ENCODE results near the gene ATF1.

Gene ATF1

GRCh38 chr12:50763639-50764285, at the start of gene ATF1:
ATF1 (plus strand) TSS chr12:50764101; CDS start chr12:50780146, 16,045 bp downstream.
- peaks cover 10% of the 10 kb centered on the region for H3K36me3 Mint-ChIP-seq (ENCODE audit: low read depth)
- peak within 1 kb of the TSS; percentile 82 to 99 (median 88) for H3K4me3 Mint-ChIP-seq
- no peak for TF ChIP-seq CTCF (IDR thresholded peaks at IDR 0.05; ENCODE audit: unreplicated experiment in 3 of 3)
- peaks cover 30% of the 10 kb centered on the region for H3K4me1 Mint-ChIP-seq
- H3K27me3 Mint-ChIP-seq (ENCODE audit: low read depth), result no peaks in the 10 kb centered on the region
- H3K27ac Mint-ChIP-seq, result peak within 1 kb of the TSS; percentile 99 to 100 (median 99)
- no peaks in the 10 kb centered on the region for H3K9me3 Mint-ChIP-seq

GRCh38 chr12:50715174-50715573, 48.7 kb upstream of the ATF1 start:
- Mint-ChIP-seq H3K27ac (peak overlapping the region in 2 of 3 experiments; percentile 6 to 20), H3K27me3 (ENCODE audit: low read depth) (no peaks in the 10 kb centered on the region), H3K4me1 (no peaks in the 10 kb centered on the region), H3K4me3 (no peak overlapping the region), H3K36me3 (ENCODE audit: low read depth) (peaks cover 53% of the 10 kb centered on the region), H3K9me3 (no peaks in the 10 kb centered on the region)
- no peak for TF ChIP-seq CTCF (IDR thresholded peaks at IDR 0.05; ENCODE audit: unreplicated experiment in 3 of 3)

- TF ChIP-seq CTCF (IDR thresholded peaks at IDR 0.05; ENCODE audit: unreplicated experiment in 3 of 3), result no peak
- Mint-ChIP-seq H3K36me3 (ENCODE audit: low read depth) (peaks cover 67% of the 10 kb centered on the region), H3K4me3 (no peak overlapping the region), H3K27me3 (ENCODE audit: low read depth) (no peaks in the 10 kb centered on the region), H3K4me1 (peaks cover 2% of the 10 kb centered on the region), H3K9me3 (no peaks in the 10 kb centered on the region), H3K27ac (no peak overlapping the region)
Measured at GRCh38 chr12:50718760-50719159, 45.1 kb upstream of the ATF1 start.

- Mint-ChIP-seq H3K27ac (no peak overlapping the region), H3K9me3 (no peaks in the 10 kb centered on the region), H3K36me3 (ENCODE audit: low read depth) (peaks cover 70% of the 10 kb centered on the region), H3K27me3 (ENCODE audit: low read depth) (no peaks in the 10 kb centered on the region), H3K4me1 (peaks cover 12% of the 10 kb centered on the region), H3K4me3 (no peak overlapping the region)
- TF ChIP-seq CTCF (IDR thresholded peaks at IDR 0.05; ENCODE audit: unreplicated experiment in 3 of 3), result no peak
Measured at GRCh38 chr12:50720085-50720484, 43.8 kb upstream of the ATF1 start.

- no peak for TF ChIP-seq CTCF (IDR thresholded peaks at IDR 0.05; ENCODE audit: unreplicated experiment in 3 of 3)
- H3K4me1 Mint-ChIP-seq, result peaks cover 14% of the 10 kb centered on the region
- no peaks in the 10 kb centered on the region for H3K9me3 Mint-ChIP-seq
Measured at GRCh38 chr12:50720501-50720900, 43.4 kb upstream of the ATF1 start.

GRCh38 chr12:50723865-50724264, 40.0 kb upstream of the ATF1 start:
- Mint-ChIP-seq H3K36me3 (ENCODE audit: low read depth) (peaks cover 73% of the 10 kb centered on the region), H3K27me3 (ENCODE audit: low read depth) (no peaks in the 10 kb centered on the region), H3K9me3 (no peaks in the 10 kb centered on the region), H3K4me3 (no peak overlapping the region), H3K4me1 (peaks cover 24% of the 10 kb centered on the region), H3K27ac (peak overlapping the region; percentile 12 to 64 (median 41))
- TF ChIP-seq CTCF (IDR thresholded peaks at IDR 0.05; ENCODE audit: unreplicated experiment in 3 of 3), result no peak

More at GRCh38 chr12:50720501-50720900, 43.4 kb upstream of the ATF1 start:
- H3K36me3 Mint-ChIP-seq (ENCODE audit: low read depth), result peaks cover 69% of the 10 kb centered on the region
- H3K27me3 Mint-ChIP-seq (ENCODE audit: low read depth), result no peaks in the 10 kb centered on the region
- no peak overlapping the region for H3K27ac Mint-ChIP-seq
- H3K4me3 Mint-ChIP-seq, result no peak overlapping the region

All from nephron (organoid).